ENCODE results near the gene SORCS3. TPM values are rescaled to one million over a fixed set of nuclear protein-coding genes. Genes with fewer than 3 reads are reported as not detected.

The SORCS3 gene
- polyA plus RNA-seq, 1 donor (not counting 4 experiments of a cell fraction or from before 2014, with no cell fraction given) = not detected

- no peaks in the 10 kb centered on the region for H3K9me1 ChIP-seq (ENCODE audit: control insufficient read depth, extremely low read depth, insufficient read depth, low read length)
- no peak for DNase-seq (ENCODE audit: low read depth, low spot score)
- no peak overlapping the region for H2AFZ ChIP-seq (ENCODE audit: control insufficient read depth, low read length)
- H3K4me2 ChIP-seq (ENCODE audit: control insufficient read depth, extremely low read depth, insufficient read depth, low read depth, low read length) = no peak overlapping the region
- dilution Hi-C loops (cut with MboI; ENCODE audit: extremely low pct_ligation_motif_present, low sequenced_read_pairs) = no loop called here
- no peaks in the 10 kb centered on the region for H3K36me3 ChIP-seq (ENCODE audit: control insufficient read depth in 2 of 2, extremely low read depth in 1 of 2, insufficient read depth in 2 of 2, low read length in 2 of 2)
- no peak overlapping the region for H3K4me3 ChIP-seq (ENCODE audit: control insufficient read depth in 2 of 3, extremely low read depth in 1 of 3, insufficient read depth in 2 of 3, low read depth in 1 of 3, low read length in 3 of 3)
- H4K20me1 ChIP-seq (ENCODE audit: control insufficient read depth, extremely low read depth, insufficient read depth, low read length) = no peaks in the 10 kb centered on the region
- H3K27ac ChIP-seq (ENCODE audit: control insufficient read depth, insufficient read depth, low read length) = no peak overlapping the region
- H3K79me2 ChIP-seq (ENCODE audit: control insufficient read depth, insufficient read depth, low read length) = no peaks in the 10 kb centered on the region
- no peaks in the 10 kb centered on the region for H3K4me1 ChIP-seq (ENCODE audit: control insufficient read depth, extremely low read depth, insufficient read depth, low read length)
- H3K9ac ChIP-seq (ENCODE audit: control insufficient read depth, extremely low read depth, insufficient read depth, low read length) = no peak overlapping the region
- FAIRE-seq = no peak
- H3K27me3 ChIP-seq (ENCODE audit: control insufficient read depth, extremely low read depth, insufficient read depth, low read length) = no peaks in the 10 kb centered on the region
- TF ChIP-seq EZH2 (IDR thresholded peaks at IDR 0.05; ENCODE audit: low read length) (no peak), CTCF (optimal IDR thresholded peaks at IDR 0.05 in 1 of 3, IDR thresholded peaks at IDR 0.05 in 1 of 3, conservative IDR thresholded peaks at IDR 0.05 in 1 of 3; ENCODE audit: extremely low read depth in 1 of 3, insufficient read depth in 2 of 3, low read length in 3 of 3) (no peak)
- no peaks in the 10 kb centered on the region for H3K9me3 ChIP-seq (ENCODE audit: control insufficient read depth, low read depth, low read length)
These were observed 487.0 kb downstream of the SORCS3 start for GRCh38 chr10:105128111-105128510.

DNA sequence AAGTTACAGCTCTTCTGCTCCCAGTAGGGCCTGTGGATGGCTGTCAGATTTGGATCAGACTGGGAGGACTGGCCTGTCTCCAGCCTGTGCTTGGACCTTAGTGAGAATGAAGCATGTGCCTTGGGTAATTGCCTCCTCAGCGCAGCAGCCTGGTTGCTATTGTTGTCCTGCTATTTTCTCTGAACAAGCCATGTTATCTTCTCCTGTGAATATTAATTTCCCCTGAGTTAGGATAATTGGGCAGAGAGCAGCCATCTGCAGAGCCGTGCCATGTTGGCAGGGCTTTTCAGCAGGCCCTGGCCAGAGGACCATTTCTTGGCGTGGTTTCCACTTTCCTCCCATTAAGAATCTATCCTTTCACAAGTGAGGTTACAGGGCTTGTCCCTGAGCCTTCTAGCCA is 497.3 kb downstream of the SORCS3 start:
- no peaks in the 10 kb centered on the region for H3K9me1 ChIP-seq (ENCODE audit: control insufficient read depth, extremely low read depth, insufficient read depth, low read length)
- H4K20me1 ChIP-seq (ENCODE audit: control insufficient read depth, extremely low read depth, insufficient read depth, low read length) = no peaks in the 10 kb centered on the region
- H3K79me2 ChIP-seq (ENCODE audit: control insufficient read depth, insufficient read depth, low read length) = no peaks in the 10 kb centered on the region
- no peaks in the 10 kb centered on the region for H3K36me3 ChIP-seq (ENCODE audit: control insufficient read depth in 2 of 2, extremely low read depth in 1 of 2, insufficient read depth in 2 of 2, low read length in 2 of 2)
- H3K9ac ChIP-seq (ENCODE audit: control insufficient read depth, extremely low read depth, insufficient read depth, low read length) = no peak overlapping the region
- H3K27ac ChIP-seq (ENCODE audit: control insufficient read depth, insufficient read depth, low read length) = no peak overlapping the region
- no peak overlapping the region for H3K4me3 ChIP-seq (ENCODE audit: control insufficient read depth in 2 of 3, extremely low read depth in 1 of 3, insufficient read depth in 2 of 3, low read depth in 1 of 3, low read length in 3 of 3)
- no peaks in the 10 kb centered on the region for H3K9me3 ChIP-seq (ENCODE audit: control insufficient read depth, low read depth, low read length)
- H2AFZ ChIP-seq (ENCODE audit: control insufficient read depth, low read length) = no peak overlapping the region
- no peaks in the 10 kb centered on the region for H3K27me3 ChIP-seq (ENCODE audit: control insufficient read depth, extremely low read depth, insufficient read depth, low read length)
- H3K4me2 ChIP-seq (ENCODE audit: control insufficient read depth, extremely low read depth, insufficient read depth, low read depth, low read length) = no peak overlapping the region
- DNase-seq (ENCODE audit: low read depth, low spot score) (no peak), FAIRE-seq (no peak)
- H3K4me1 ChIP-seq (ENCODE audit: control insufficient read depth, extremely low read depth, insufficient read depth, low read length) = no peaks in the 10 kb centered on the region
- no peak for TF ChIP-seq CTCF (optimal IDR thresholded peaks at IDR 0.05 in 1 of 3, IDR thresholded peaks at IDR 0.05 in 1 of 3, conservative IDR thresholded peaks at IDR 0.05 in 1 of 3; ENCODE audit: extremely low read depth in 1 of 3, insufficient read depth in 2 of 3, low read length in 3 of 3)
- TF ChIP-seq EZH2 (IDR thresholded peaks at IDR 0.05; ENCODE audit: low read length) = no peak
- dilution Hi-C loops (cut with MboI; ENCODE audit: extremely low pct_ligation_motif_present, low sequenced_read_pairs) = no loop called here
